DND-41 (cell line): ENCODE results near the gene THSD4.

Experiments
- ATAC-seq: fragments of 200-7000 bp; cut with Tn5 transposase; 3 replicates; pipeline ENCODE4 v1.9.1; 2021; ENCODE audit warnings: low read depth; ENCODE audit not compliant: insufficient read depth
- DNase-seq: peaks from one replicate; pipeline ENCODE4 v3.0.0-alpha.2; 2020
- H2AFZ ChIP-seq: 2 replicates; pipeline ENCODE4 v1.6.0; 2012; ENCODE audit warnings: low read depth, low read length
- H3K27ac ChIP-seq: 2 replicates; pipeline ENCODE4 v1.5.1; 2012; ENCODE audit warnings: low read length, inconsistent platforms
- H3K27me3 ChIP-seq: fragments of 200-600 bp; sonication (generic); 2 replicates; pipeline ENCODE4 v1.6.0; 2012; ENCODE audit warnings: low read length, mild to moderate bottlenecking, inconsistent platforms; ENCODE audit not compliant: insufficient read depth, poor library complexity
- H3K36me3 ChIP-seq: 2 replicates; pipeline ENCODE4 v1.5.1; 2012; ENCODE audit warnings: low read length, inconsistent platforms; ENCODE audit not compliant: insufficient read depth
- H3K4me1 ChIP-seq: 2 replicates; pipeline ENCODE4 v1.5.1; 2012; ENCODE audit warnings: mild to moderate bottlenecking, low read length; ENCODE audit not compliant: insufficient read depth
- H3K4me2 ChIP-seq: 2 replicates; pipeline ENCODE4 v1.6.0; 2012; ENCODE audit warnings: mild to moderate bottlenecking, moderate library complexity, low read length, inconsistent platforms; ENCODE audit not compliant: insufficient read depth
- H3K4me3 ChIP-seq, 2 experiments: fragments of 200-600 bp in 1 of 2; shearing (Covaris generic) in 1 of 2; 2 replicates each; pipeline ENCODE4 v1.5.1; 2012 to 2016; ENCODE audit warnings: inconsistent platforms in 2 of 2, low read length in 2 of 2, mild to moderate bottlenecking in 2 of 2, low read depth in 1 of 2, moderate library complexity in 1 of 2
- H3K79me2 ChIP-seq: 2 replicates; pipeline ENCODE4 v1.6.0; 2012; ENCODE audit warnings: low read length, inconsistent platforms; ENCODE audit not compliant: insufficient read depth
- H3K9ac ChIP-seq: 2 replicates; pipeline ENCODE4 v1.6.0; 2012; ENCODE audit warnings: low read depth, mild to moderate bottlenecking, inconsistent platforms, low read length, moderate library complexity
- H3K9me3 ChIP-seq: 2 replicates; pipeline ENCODE4 v1.5.1; 2012; ENCODE audit warnings: low read length, moderate library complexity, mild to moderate bottlenecking, inconsistent platforms; ENCODE audit not compliant: insufficient read depth, severe bottlenecking
- H4K20me1 ChIP-seq: 2 replicates; pipeline ENCODE4 v1.6.0; 2012; ENCODE audit warnings: low read length; ENCODE audit not compliant: insufficient read depth
- EZH2 ChIP-seq: IDR thresholded peaks from 3 replicates; pipeline ENCODE4 v1.6.1; 2012; ENCODE audit warnings: borderline replicate concordance, low read depth, mild to moderate bottlenecking, moderate library complexity, low read length, inconsistent platforms; ENCODE audit not compliant: severe bottlenecking
- TF ChIP-seq, protein P1 (sequence below): IDR thresholded peaks from 2 replicates; pipeline ENCODE4 v1.5.1; 2012; ENCODE audit warnings: borderline replicate concordance, low read length, moderate library complexity, mild to moderate bottlenecking; ENCODE audit not compliant: poor library complexity, severe bottlenecking; ENCODE audit errors: extremely low read depth

The THSD4 gene

DNA sequence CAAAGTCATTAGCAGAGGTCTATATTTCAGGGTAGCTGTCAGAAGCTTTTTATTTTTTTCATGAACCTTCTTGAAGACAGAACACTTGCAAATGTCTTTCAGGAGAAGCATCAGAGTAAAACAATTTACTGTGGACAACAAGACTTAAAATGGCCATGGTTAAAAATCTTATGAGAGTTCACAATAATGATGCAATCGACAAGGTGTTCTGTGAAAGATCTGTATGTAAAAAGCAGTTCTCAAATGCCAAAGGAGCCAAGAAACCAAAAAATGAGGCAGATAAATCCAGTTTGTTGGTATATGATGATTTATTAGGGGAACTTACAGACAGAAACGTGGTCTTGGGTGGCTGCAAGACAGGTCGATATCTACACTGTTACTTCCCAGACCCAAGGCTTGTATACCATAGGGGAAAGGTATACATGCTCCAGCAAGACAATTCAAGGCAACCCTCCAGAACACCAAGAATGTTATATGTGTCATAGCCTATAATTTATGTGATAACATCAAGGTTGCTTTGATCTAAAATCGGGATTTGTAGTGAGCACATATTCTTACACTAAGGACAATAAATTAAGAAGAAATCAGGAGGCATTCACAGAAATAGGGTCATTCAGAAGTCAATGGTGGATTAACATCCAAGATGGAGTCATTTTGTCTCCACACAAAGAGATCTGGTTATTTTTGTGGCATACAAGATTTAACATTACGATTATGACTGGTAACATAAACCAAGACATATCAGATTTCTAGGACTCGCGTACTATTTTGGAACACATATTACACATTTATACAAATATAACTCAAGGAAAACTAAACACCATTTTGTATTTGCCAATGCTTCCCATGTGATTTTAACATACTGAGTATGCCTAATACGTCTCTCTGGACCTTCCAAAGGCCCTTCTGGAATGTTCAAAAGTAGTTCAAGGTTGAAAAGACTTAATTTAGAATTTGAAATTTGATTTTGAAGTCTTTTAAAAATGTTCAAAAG, 316.4 kb downstream of the THSD4 start:
- no peaks in the 10 kb centered on the region for H3K79me2 ChIP-seq
- H3K9me3 ChIP-seq = no peaks in the 10 kb centered on the region
- ATAC-seq (no peak), DNase-seq (no peak)
- no peak overlapping the region for H2AFZ ChIP-seq
- H4K20me1 ChIP-seq = no peaks in the 10 kb centered on the region
- H3K9ac ChIP-seq = no peak overlapping the region
- no peak overlapping the region for H3K4me3 ChIP-seq
- no peak overlapping the region for H3K4me2 ChIP-seq
- no peak overlapping the region for H3K27ac ChIP-seq
- H3K4me1 ChIP-seq = no peaks in the 10 kb centered on the region
- no peaks in the 10 kb centered on the region for H3K36me3 ChIP-seq
- no peaks in the 10 kb centered on the region for H3K27me3 ChIP-seq
- TF ChIP-seq, protein P1, sequence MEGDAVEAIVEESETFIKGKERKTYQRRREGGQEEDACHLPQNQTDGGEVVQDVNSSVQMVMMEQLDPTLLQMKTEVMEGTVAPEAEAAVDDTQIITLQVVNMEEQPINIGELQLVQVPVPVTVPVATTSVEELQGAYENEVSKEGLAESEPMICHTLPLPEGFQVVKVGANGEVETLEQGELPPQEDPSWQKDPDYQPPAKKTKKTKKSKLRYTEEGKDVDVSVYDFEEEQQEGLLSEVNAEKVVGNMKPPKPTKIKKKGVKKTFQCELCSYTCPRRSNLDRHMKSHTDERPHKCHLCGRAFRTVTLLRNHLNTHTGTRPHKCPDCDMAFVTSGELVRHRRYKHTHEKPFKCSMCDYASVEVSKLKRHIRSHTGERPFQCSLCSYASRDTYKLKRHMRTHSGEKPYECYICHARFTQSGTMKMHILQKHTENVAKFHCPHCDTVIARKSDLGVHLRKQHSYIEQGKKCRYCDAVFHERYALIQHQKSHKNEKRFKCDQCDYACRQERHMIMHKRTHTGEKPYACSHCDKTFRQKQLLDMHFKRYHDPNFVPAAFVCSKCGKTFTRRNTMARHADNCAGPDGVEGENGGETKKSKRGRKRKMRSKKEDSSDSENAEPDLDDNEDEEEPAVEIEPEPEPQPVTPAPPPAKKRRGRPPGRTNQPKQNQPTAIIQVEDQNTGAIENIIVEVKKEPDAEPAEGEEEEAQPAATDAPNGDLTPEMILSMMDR = no peak
- no peak for TF ChIP-seq EZH2

- H3K9me3 ChIP-seq = no peaks in the 10 kb centered on the region
- no peaks in the 10 kb centered on the region for H3K79me2 ChIP-seq
- ATAC-seq = no peak
- no peak overlapping the region for H3K9ac ChIP-seq
- H3K4me3 ChIP-seq = no peak overlapping the region
- H2AFZ ChIP-seq = no peak overlapping the region
- no peaks in the 10 kb centered on the region for H3K4me1 ChIP-seq
- no peaks in the 10 kb centered on the region for H3K27me3 ChIP-seq
- H3K27ac ChIP-seq = no peak overlapping the region
- DNase-seq = no peak
- no peak for TF ChIP-seq EZH2
- TF ChIP-seq, protein P1 = no peak
- H4K20me1 ChIP-seq = no peaks in the 10 kb centered on the region
- no peaks in the 10 kb centered on the region for H3K36me3 ChIP-seq
- no peak overlapping the region for H3K4me2 ChIP-seq
Measured at GRCh38 chr15:71433402-71433801, 318.1 kb downstream of the THSD4 start.

- Histone ChIP-seq H4K20me1 (no peaks in the 10 kb centered on the region), H3K27me3 (no peaks in the 10 kb centered on the region), H3K4me2 (no peak overlapping the region), H3K4me1 (no peaks in the 10 kb centered on the region), H3K9ac (no peak overlapping the region), H3K9me3 (no peaks in the 10 kb centered on the region), H3K27ac (no peak overlapping the region), H3K4me3 (no peak overlapping the region), H2AFZ (no peak overlapping the region), H3K36me3 (no peaks in the 10 kb centered on the region), H3K79me2 (no peaks in the 10 kb centered on the region)
- DNase-seq (no peak), ATAC-seq (no peak)
- TF ChIP-seq EZH2 = no peak
- TF ChIP-seq, protein P1 = no peak
Measured at GRCh38 chr15:71434774-71435173, 319.5 kb downstream of the THSD4 start.
